ENCODE results near the gene MRPL11. TPM values are rescaled to one million over a fixed set of nuclear protein-coding genes. Genes with fewer than 3 reads are reported as not detected.

MRPL11 gene
- total and polyA plus RNA-seq, 10 of the 15 experiments (the other 5 are each of a cell fraction or from before 2014, with no cell fraction given): 43.5 to 248 (median 109) TPM

- TF ChIP-seq, protein P1, sequence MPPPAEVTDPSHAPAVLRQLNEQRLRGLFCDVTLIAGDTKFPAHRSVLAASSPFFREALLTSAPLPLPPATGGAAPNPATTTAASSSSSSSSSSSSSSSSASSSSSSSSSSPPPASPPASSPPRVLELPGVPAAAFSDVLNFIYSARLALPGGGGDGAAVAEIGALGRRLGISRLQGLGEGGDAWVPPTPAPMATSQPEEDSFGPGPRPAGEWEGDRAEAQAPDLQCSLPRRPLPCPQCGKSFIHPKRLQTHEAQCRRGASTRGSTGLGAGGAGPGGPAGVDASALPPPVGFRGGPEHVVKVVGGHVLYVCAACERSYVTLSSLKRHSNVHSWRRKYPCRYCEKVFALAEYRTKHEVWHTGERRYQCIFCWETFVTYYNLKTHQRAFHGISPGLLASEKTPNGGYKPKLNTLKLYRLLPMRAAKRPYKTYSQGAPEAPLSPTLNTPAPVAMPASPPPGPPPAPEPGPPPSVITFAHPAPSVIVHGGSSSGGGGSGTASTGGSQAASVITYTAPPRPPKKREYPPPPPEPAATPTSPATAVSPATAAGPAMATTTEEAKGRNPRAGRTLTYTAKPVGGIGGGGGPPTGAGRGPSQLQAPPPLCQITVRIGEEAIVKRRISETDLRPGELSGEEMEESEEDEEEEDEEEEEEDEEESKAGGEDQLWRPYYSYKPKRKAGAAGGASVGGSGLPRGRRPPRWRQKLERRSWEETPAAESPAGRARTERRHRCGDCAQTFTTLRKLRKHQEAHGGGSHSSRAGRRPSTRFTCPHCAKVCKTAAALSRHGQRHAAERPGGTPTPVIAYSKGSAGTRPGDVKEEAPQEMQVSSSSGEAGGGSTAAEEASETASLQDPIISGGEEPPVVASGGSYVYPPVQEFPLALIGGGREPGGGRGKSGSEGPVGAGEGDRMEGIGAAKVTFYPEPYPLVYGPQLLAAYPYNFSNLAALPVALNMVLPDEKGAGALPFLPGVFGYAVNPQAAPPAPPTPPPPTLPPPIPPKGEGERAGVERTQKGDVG (CRISPR knock-in tag; IDR thresholded peaks at IDR 0.05): no peak
- 0 out of 2 replicates have a peak, but pooled peaks have one; percentile 8 for TF ChIP-seq NRF1 (conservative IDR thresholded peaks at IDR 0.05; ENCODE audit: low read depth, low read length)
- TF ChIP-seq NR2C1 (IDR thresholded peaks at IDR 0.05): peak; percentile 100
- TF ChIP-seq KLF5 (IDR thresholded peaks at IDR 0.05; ENCODE audit: partially characterized antibody): peak; percentile 78
- TF ChIP-seq EGR1 (IDR thresholded peaks at IDR 0.05; ENCODE audit: borderline replicate concordance in 1 of 2, low read depth in 2 of 2, low read length in 2 of 2): no peak
- peak; percentile 64; the same call in 1 of the 2 replicates for TF ChIP-seq SIN3A (IDR thresholded peaks at IDR 0.05; ENCODE audit: low read depth, low read length)
- peak; percentile 72; the same call in 1 of the 2 replicates for TF ChIP-seq ZBTB40 (IDR thresholded peaks at IDR 0.05; ENCODE audit: borderline replicate concordance)
- TF ChIP-seq STAT1 (conservative IDR thresholded peaks at IDR 0.05): peak; percentile 96; the same call in 1 of the 2 replicates
- peak; percentile 100 for TF ChIP-seq IKZF1 (conservative IDR thresholded peaks at IDR 0.05)
- TF ChIP-seq, protein P2, sequence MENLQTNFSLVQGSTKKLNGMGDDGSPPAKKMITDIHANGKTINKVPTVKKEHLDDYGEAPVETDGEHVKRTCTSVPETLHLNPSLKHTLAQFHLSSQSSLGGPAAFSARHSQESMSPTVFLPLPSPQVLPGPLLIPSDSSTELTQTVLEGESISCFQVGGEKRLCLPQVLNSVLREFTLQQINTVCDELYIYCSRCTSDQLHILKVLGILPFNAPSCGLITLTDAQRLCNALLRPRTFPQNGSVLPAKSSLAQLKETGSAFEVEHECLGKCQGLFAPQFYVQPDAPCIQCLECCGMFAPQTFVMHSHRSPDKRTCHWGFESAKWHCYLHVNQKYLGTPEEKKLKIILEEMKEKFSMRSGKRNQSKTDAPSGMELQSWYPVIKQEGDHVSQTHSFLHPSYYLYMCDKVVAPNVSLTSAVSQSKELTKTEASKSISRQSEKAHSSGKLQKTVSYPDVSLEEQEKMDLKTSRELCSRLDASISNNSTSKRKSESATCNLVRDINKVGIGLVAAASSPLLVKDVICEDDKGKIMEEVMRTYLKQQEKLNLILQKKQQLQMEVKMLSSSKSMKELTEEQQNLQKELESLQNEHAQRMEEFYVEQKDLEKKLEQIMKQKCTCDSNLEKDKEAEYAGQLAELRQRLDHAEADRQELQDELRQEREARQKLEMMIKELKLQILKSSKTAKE (IDR thresholded peaks at IDR 0.05; ENCODE audit: low read depth, poor library complexity, severe bottlenecking): peak; percentile 77
- no peak for TF ChIP-seq SUZ12 (IDR thresholded peaks at IDR 0.05; ENCODE audit: unreplicated experiment)
- no peak for TF ChIP-seq SMAD5 (IDR thresholded peaks at IDR 0.05; ENCODE audit: low read depth)
- peak; percentile 82 for TF ChIP-seq POLR2A (IDR thresholded peaks at IDR 0.05; ENCODE audit: low read depth, low read length)
- TF ChIP-seq ATF3 (IDR thresholded peaks at IDR 0.05; ENCODE audit: borderline replicate concordance, extremely low read depth, low read depth, low read length): no peak
- no peak for TF ChIP-seq CHD1 (IDR thresholded peaks at IDR 0.05; ENCODE audit: low read depth, low read length)
- peak; percentile 35; the same call in 1 of the 2 replicates for TF ChIP-seq IRF4 (IDR thresholded peaks at IDR 0.05; ENCODE audit: low read depth, low read length)
Measured at GRCh38 chr11:66438504-66439466, at the start of gene MRPL11 (continued).

Measured in GM12878 (cell line).